ENCODE measurements around the gene VASN.
"Not testable (repeated sequence)": the region's sequence is repeated elsewhere in the genome, so short reads cannot be mapped to it uniquely, and the experiment has no call there.

Gene VASN

DNA sequence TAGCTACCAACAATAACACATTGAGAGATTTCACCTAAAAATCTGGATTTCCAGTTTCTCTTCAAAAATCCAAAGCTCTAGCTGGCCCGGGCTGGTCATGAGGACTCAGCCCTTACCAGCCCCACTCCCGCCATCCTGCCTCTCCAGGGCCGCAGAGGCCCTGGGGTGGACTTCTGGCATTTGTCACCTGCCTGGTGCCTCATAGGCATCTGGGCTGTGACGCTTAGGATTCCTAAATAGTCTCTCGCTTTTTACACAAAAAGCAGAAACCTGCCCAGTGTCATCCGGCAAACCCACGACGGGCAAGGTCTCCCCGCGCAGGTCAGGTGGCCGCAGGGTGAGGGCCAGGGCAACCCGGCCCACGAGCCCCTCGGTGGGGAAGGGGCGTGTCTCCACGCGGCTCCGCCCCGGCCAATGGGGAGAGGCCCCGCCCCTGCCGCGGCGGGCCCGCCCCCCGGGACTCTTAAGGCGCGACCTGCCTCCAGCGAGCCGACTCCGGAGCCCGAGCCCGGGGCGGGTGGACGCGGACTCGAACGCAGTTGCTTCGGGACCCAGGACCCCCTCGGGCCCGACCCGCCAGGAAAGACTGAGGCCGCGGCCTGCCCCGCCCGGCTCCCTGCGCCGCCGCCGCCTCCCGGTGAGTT is at the start of gene VASN:
Gene VASN, plus strand, starts transcription at position 492 of the 644 bp plus-strand sequence. CDS start 9,030 bp downstream, outside the sequence.
- DNase-seq, result peak; percentile 92

DNA sequence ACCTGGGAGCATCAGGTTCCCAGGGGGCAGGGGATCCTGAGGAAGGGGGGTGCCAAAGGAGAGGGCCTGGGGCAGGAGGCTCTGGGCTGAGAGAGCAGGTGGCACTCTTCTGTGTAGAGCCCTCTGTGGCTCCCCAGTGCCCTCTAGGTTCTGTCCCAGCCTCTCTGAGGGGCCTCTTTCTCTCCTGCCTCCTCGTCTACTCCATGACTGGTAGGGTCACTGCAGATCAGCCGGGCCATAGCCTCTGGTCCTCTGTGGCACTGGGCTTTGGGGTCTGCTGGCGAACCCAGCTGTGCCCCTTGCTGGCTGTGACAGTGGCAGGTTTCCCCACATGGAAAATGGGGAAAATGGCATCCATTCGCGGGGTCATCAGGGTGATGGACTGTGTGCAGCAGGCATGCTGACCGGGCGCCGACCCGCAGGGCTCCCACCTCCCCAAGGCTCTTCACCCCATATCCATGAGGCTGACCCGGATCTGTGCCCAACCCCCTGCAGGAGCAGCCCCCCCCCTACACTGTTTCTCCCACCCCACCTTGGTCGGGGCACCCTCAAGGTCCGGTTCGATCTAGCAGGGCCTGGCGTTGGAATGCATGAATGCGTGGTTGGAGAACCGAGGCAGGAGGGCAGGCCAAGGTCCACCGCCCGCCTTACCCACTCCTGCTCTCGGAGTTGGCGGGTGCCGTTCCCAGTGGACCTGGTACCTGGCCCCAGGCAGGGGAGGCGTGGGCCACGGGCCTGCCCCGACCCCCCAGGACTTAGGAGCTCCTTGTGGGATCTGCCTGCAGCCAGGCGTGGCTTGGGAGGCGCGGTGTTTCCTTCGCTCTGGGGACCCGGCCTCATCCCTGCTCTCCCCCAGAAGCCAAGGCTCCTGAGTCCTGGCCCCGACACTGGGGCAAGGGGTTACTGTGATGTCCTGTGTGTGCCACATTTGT is 49.3 kb upstream of the VASN start:
- no peak for DNase-seq

DNA sequence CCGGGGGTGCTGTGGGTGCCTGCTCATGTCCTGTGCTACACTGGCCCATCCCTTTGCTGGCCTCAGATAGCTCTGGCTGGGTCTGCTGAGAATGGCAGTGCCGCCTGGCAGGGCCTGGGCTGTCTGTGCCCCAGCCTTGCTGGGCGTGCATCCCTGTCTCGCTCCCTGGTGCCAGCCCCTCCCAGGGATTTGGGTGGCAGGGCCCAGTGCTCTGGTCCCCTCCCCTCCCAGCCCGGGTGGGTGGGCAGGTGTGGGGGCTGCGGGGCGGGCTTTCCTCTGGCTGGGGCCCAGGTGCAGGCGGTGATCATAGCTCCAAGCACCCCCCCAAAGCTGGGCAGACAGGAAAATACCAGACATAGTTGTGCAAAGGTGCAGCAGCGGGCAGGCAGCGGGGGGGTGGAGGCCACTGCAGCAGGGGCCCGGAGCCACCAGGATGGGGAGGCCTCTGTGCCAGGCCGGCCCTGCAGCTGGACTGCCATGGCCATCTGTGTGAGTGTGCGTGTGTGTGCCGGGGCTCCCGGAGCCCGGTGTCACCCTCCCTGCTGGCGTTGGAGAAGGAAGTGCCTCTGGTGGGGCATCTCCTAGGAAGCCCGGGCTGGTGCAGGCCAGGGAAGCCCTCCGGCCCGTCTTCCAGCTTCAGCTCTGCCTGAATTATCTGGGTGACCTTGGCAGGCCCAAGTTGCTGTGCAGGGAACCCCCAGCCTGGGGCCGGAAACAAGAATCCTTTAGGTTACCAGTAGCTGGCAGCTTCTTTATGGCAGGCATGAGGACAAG is 48.4 kb upstream of the VASN start:
- DNase-seq, result peak; percentile 73

DNA sequence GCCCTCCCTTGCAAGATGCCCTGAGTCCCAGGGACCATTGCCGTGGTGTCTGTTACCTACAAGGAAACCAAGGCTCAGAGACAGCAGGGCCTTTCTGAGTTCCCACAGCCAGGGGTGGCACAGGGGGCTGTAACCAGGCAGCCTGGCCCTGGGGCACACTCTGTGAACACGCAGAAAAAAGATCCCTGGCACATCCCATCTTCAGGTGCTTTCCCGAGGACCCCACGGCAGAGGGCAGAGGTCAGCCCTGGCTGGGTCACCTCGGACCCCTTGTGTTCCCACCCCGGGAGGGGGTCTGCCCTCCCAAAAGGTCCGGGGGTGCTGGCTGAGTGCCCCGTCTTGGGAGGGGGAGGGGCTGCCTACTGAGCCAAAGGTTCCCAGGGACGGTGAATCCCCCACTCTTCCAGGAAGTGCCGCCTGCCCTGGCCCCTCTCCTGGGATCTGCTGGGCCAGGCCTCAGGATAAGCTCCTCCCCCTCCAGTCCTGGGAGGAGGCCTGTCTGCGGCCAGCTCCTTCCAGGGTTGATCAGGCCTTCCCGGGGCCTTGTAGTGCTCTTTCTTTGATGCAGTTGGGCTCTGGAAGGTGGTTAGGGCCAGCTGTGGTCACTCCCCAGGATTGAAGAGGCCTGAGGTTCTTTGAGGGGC is 47.7 kb upstream of the VASN start:
- DNase-seq, result peak; percentile 75

DNA sequence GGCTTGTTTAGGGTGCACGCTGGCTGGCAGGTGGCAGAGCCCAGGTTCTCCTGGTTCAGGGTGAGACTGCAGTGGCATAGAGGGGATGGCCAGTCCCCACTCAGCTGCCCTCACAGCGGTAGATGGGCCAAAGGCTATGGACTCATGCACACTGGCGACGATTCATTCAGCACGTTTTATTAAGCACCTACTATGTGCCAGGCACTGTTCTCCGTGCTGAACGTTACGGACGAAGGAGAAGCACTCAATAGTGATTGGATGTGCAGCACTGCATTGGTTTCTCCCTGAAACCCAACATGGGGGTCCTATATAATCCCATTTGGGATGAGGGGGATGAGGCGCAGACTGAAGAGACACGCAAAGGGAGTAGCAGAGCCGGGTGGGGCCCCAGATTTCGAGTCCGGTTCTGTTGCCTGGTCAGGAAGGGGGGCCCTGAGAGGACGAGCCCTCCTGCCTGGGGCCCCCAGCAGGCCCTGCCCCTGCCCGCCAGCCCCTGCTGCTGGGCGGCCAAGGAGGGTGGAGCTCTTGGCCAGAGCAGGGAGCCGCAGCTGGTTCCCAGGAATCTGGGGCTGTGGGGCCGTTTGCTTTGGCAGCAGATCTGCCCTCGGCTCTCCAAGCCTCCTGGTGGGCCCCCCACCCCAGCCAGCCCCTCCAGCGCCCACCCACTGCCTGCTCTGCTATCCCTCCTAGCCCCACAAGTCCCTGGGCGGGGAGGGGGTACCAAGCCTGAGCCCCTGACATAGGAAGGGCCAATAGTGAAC is 47.0 kb upstream of the VASN start:
- no peak for DNase-seq

DNA sequence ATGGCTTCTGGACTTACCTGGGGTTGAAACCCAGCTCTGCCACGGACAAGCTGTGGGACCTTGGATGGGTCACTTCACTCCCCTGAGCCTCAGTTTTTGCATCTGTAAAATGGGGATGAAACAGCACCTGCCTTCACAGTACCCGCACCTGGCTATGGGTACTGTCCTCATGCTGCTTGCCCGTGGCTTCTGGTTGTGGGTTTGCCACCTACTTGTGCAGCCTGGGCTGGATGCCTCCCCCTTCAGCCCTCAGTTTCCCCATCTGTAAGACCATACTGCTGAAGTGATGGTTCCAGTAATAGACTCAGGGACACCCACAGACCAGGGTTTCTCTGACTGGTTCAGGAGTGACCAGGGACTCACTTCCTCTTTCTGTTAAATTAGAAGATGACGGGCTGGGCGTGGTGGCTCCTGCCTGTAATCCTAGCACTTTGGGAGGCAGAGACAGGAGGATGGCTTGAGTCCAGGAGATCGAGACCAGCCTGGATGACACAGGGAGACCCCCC is 46.3 kb upstream of the VASN start:
- no peak for DNase-seq

DNA sequence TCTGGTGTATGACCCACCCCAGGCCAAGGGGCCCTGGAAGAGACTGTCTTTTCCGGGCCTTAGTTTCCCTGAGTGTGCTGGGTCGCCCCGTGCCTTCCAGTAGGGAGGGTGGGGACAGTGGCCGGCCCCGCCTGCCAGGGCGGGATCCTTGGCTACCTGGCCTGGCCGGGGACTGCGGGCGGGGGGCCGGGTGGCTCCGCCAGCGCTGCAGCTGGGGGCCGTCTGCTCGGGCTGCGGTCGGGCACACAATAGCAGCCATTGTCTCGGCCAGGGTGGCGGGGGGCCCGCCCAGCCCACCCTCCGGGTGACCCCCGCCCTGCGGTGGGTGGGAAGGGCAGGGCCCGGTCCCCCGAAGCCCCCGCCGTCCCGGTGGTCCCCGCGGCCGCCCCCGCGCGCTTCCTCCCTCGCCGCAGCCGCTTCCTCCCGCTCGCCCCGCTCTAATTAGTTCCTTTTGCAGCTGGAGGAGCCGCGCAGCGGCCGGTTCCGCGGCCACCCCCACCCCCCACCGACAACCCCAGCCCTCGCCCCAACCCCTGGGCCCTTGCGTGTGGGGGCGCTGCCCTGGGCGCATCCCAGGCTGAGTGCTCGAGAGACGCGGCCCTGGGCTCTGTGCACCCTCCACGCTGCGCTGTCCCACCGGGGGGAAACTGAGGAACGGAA is 44.1 kb upstream of the VASN start:
- no peak for DNase-seq

DNA sequence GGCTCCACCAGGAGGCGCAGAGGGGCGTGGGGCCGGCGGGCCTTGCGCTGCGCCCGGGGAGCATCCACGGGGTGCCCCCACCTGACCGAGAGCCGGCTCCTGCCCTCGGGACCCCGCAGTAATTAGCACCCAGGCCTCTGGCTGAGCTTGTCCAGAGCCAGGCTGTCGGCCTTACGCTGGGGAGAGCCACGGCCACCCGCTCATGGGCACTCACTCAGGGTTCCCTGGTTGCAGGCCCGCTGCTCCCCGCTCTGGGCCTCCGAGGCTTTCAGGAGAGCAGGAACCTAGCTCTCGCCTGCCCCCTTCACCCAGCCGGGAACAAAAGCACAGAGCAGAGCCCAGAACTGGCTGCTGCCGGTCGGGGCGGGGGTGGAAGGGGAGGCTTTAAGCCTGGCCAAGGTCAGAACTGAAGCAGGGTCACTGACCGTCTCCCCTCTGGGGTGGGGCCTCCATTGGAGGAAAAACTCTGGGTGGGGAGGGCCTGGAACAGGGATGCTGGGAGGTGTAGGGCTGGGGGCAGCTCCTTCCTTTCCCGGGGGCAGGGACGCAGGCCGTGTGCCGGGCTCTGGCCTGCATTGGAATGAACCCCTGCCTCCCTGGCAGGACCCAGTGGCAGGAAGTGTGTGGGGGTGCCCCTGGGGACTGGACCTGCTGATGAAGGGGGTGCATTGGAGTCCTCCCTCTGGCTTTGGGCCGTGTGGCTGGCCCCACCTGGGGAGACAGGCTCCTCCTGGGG is 43.4 kb upstream of the VASN start:
- DNase-seq, result no peak

DNA sequence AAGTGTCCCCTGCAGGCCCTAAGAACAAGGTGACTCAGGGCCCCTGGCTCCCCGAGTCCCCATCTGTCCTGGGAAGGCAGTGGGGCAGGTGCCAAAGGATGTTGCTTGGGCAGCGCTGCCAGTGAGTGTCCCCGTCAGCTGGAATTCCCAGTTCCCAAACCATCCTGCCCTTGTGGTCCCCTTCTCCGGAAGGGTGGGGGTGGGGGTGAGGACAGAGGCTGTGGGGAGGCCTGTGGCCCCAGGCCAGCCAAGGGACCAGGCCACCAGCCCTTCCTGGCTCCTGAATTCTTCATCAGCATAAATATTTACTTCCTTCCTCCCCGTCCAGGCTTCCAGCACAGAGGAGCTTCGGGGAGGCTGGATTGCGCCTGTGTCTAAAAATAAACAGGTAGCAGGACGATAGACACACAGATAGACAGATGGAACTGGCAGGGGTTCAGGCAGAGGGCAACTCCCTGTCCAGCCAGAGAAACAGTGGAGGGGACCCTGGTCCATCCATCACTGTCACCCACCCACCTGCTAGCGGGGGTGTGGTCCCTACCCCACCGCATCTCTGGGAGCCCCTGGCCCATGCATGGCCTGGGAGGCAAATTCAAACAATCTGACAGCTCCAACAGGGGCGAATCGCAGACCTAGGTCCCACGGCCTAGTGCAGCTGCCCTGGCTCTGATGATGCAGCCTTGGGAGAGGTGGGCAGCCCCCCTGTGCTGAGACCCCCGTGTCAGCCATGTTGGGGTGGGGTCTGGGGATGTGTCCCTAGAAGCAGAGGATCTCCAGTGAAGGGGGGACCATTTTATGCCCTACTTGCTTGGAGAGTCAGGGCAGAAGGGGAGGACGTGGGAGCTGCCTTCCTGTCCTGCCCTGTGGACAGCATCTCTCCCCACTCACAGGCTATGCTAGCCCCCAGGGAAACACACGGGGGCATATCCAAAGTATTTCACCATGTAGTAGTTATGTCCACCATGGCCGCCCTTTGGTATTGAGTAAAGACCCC is 42.6 kb upstream of the VASN start:
- no peak for DNase-seq

DNA sequence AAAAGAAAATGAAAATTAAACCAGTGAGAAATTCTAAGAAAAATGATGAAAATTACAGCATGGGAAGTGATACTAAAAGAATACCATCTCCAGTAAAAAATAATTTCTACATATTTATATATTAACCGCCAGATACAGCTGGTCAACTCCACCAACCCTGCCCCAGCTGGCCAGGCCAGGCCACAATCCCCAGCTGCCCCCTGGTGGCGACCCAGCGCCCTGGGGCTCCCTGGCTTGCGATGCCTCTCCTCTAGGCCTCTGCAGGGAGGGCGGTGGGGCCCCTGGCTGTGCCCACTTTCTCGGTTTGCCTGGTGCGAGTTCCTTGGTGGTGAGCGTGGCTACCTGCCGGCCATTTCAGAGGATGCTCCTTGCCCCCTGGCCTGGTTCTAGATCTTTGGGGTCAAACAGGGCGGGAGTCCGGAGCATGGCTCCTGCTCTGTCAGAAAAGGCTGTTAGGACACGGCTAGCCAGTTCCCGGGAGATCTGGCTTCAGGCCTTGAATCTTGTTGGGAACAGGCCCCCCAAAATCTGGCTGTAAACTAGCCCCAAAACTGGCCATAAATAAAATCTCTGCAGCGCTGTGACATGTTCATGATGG is 41.3 kb upstream of the VASN start:
- DNase-seq, result peak; percentile 92

DNA sequence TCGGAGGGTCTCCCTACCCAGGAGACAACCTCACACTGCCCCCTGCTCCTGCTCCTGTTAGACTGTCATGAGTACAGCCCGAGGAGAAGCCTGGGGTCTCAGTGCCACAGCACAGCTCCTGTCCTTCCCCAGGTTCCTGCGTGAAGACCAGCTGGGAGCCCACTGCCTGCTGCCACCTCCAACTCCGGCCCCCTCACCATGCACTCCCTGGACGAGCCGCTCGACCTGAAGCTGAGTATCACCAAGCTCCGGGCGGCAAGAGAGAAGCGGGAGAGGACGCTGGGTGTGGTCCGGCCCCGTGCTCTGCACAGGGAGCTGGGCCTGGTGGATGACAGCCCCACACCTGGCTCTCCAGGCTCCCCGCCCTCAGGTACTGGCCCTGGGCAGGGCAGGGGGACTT is 39.6 kb upstream of the VASN start:
- DNase-seq, result no peak

DNA sequence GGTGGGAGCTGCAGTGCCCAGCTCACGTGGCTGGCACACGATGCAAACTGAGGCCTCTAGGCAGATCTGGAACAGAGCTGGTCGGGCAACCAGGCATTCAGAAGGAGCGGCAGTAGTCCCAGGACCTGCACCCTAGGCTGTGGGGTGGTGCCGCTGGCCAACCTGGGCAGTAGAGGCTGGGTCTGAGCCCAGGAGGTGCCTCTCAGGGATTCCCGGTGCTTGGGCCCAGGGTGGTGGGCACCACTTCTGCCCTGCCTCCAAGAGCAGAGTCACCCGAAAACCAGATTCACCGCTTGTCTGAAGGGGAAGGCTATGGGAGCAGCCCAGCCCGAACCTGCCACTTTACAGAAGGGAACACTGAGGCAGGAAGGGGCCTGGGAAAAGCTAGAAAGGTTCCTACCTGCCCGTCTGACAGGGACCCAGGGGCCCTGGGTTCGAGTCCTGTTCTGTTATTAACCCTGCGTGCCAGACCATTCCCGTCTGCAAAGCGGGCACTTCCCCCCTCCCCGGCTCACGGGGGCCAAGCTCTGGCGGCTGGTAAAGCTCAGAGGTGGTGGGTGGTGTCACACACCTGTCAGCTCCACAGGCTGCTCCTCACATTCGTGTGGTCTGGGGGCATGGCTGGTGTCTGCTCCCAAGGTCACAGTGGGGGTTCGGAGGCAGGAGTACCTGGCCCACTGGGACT is 38.9 kb upstream of the VASN start:
- DNase-seq, result no peak

DNA sequence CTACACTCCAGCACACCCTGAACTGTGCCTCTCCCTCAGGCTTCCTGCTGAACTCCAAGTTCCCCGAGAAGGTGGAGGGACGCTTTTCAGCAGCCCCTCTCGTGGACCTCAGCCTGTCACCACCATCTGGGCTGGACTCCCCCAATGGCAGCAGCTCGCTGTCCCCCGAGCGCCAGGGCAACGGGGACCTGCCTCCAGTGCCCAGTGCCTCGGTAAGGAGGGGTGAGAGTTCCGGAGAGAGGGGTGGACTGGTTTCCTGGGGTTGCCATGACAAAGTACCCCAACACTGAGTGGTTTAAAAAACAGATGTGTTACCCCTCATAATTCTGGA is 38.4 kb upstream of the VASN start:
- DNase-seq, result no peak

DNA sequence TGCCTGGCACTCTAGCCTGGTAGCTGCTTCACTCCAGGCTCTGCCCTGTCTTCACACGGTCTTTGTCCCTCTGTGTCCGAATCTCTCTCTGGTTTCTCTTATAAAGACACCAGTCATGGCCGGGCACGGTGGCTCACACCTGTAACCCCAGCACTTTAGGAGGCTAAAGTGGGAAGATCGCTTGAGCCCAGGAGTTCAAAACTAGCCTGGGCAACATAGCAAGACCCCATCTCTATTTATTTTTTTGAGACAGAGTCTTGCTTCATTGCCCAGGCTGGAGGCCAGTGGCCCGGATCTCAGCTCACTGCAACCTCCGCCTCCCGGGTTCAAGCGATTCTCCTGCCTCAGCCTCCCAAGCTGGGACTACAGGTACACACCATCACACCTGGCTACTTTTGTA is 37.9 kb upstream of the VASN start:
- DNase-seq, result not testable (repeated sequence)

DNA sequence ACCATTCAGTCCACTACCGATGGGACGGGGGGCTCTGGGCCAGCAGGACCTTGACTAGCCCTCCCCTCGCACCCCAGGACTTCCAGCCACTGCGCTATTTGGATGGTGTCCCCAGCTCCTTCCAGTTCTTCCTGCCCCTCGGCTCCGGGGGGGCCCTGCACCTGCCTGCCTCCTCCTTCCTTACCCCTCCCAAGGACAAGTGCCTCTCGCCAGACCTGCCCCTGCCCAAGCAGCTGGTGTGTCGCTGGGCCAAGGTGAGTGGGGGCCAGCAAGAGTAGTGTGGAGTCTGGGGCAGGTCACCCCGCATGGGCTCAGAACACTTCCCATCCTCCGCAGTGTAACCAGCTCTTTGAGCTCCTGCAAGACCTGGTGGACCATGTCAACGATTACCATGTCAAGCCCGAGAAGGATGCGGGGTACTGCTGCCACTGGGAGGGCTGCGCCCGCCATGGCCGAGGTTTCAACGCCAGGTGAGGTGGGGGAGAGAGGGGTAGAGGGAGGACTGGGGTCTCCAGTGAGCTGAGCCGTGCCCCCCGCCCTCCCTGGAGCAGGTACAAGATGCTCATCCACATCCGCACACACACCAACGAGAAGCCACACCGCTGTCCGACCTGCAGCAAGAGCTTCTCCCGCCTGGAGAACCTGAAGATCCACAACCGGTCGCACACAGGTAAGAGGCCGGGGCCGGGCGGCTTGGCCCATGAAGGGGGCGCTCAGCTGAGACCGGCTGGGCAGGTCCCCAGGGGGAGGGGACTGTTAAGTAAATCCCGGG is 36.7 kb upstream of the VASN start:
- DNase-seq, result no peak

DNA sequence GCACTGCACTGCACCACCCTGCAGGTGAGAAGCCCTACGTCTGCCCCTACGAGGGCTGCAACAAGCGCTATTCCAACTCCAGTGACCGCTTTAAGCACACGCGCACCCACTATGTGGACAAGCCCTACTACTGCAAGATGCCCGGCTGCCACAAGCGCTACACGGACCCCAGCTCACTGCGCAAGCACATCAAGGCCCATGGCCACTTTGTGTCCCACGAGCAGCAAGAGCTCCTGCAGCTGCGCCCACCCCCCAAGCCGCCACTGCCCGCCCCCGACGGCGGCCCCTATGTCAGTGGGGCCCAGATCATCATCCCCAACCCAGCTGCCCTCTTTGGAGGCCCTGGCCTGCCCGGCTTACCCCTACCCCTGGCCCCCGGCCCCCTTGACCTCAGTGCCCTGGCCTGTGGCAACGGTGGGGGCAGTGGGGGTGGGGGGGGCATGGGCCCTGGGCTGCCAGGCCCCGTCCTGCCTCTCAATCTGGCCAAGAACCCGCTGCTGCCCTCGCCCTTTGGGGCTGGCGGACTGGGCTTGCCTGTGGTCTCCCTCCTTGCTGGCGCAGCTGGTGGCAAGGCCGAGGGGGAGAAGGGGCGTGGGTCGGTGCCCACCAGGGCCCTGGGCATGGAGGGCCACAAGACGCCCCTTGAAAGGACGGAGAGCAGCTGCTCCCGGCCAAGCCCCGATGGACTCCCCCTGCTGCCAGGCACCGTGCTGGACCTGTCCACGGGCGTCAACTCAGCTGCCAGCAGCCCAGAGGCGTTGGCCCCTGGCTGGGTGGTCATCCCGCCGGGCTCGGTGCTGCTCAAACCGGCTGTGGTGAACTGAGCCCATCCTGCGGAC is 34.7 kb upstream of the VASN start:
- no peak for DNase-seq

Measured in 8988T (cell line).